NOMO-1 (cell line): ENCODE measurements around the gene KLHL26.

Source experiments
- DNase-seq, 2 experiments: peaks; one replicate each; lab custom pipeline; 2025; ENCODE audit not compliant: unreplicated experiment in 2 of 2; lab: John Stamatoyannopoulos, UW

The KLHL26 gene

DNA sequence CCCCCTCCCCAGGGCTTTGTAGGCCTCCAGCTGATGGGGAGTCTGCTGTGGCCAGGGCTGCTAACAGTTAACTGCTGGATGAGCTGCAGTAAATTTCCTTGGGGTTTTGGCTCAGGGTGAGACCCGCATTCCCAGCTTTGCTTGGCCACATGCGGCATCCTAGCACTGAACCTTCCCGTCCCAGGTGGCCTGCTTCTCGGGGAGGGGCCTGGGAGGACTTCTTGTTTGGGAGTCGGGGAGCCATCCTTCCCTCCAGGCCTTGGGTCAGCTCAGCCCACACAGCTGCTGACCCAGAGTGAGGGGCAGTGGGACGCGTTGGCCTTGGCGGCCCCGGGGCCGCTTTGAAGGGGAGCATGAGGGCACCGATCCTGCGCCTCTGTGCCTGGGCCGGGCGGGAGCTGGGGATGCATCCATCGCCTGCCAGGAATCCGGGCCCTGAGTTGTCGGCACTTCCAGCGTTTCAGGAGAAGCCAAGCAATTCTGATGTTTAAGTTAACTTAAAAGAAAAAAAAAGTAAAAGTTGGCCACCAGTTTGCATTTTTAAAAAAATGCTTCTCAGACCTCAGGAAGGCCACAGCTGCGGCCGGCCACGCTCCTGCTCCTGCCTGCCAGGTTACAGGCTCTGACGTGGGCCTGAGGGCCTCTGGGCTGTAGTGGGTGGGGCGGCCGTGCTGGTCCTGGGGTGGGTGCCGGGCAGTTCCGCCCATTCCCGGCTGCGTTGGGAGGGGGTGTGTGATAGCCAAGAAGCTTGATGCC lies 74.3 kb downstream of the KLHL26 start:
- DNase-seq: no peak

DNA sequence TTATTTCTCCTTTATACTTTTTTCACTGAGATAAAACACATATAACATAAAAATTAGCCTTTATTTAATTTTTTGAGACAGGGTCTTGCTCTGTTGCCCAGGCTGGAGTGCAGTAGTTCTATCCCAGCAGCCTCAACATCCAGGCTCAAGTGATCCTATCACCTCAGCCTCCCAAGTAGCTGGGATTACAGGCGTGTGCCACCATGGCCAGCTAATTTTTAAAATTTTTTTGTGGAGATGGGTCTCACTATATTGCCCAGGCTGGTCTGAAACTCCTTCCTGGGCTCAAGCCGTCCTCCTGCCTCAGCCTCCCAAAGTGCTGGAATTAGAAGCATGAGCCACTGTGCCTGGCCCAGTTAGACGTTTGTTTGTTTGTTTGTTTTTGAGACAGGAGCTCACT lies 75.1 kb downstream of the KLHL26 start:
- DNase-seq: no peak

DNA sequence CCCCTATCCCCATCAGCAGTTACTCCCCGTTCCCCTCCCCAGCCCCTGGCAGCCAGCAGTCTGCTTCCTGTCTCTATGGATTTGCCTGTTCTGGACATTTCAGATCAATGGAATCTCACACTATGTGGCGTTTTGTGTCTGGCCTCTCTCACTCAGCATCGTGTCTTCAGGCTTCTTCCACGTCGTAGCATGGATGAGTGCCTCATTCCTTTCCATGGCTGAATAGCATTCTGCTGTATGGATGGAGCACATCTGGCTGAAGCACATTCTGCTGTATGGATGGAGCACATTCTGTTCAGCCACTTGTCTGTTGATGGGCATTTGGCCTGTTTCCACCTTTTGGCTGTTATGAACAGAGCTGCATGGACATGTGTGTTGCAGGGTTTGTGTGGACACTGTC lies 76.2 kb downstream of the KLHL26 start:
- DNase-seq: no peak

DNA sequence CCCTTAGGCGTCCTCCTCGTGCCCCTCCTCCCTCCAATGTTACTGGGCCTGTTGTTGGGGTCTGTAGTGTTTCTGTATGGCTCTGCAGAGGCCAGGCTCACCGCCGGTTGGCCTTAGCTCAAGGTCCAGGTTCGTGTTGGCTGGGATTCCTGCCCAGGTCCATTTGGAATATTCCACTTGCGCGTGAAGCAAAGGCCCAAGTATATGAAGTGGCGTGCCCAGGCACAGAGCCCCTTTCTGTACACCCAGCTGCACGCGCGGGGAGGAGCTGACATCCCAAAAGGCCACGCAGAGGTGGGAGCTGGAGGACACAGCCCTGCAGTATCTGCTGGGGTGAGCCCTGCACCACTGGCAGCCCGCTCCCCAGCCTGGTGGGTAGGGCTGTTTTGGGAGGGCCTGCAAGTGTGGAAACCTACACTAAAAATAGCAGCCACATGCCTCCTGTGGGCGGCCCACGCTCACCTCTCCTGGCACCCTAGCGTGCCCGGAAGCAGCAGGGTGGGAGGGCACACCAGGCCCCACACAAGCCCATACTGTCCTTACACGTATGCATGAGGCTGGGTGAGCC lies 76.8 kb downstream of the KLHL26 start:
- no peak for DNase-seq

DNA sequence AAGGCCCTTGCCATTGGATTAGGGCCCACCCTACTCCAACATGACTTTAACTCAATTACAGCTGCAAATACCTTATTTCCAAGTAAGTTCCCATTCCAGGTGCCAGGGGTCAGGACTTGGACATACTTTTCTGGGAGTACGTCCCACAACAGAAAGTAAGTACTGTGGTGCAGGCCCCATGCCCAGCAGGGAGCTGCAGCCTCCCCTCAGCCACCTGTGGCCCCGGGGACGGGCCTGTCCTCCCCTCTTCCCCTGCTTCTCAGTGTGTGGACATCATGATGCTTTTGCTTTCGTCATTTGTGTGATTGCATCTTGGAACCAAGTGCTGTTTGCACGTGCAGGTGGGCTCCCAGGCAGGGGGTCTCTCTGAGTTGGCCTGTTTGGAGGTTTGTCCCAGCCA lies 78.6 kb downstream of the KLHL26 start:
- DNase-seq: no peak

DNA sequence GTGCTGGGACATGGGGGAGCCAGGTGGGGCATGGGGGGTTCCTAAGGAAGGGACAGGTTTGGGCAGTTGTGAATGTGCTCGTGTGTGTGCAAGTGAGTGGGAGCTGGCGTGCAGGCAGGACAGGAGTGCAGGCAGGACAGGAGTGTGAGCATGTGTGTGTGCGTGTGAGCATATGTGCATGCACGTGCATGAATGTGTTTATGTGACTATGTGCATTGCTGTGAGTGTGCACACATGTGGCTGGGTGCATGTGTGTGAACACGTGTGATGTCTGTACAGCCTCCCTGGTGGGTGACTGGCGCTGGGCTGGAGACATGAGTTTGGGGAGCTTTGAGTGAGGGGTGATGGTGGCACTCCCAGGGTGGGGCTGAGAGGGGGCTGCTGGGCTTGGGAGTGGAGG lies 80.0 kb downstream of the KLHL26 start:
- no peak for DNase-seq

DNA sequence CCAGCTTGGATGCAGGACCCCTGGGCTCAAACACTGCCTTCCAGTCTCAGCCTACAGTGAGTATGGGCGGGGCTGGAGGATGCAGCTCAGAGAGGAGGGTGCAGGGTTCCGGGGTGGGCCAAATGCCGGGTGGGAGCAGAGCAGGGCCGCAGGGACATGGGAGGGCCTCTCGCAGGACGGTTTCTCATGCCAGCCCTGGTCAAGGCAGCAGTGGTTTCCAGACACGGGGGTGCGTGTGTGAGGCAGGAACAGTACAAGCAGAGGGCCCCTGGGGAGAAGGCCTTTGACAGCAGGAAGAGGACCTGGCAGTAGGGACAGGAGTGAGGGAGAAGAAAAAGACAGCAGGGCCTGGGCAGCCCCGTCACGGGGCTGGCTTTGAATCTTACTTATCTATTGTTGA lies 80.8 kb downstream of the KLHL26 start:
- no peak for DNase-seq

DNA sequence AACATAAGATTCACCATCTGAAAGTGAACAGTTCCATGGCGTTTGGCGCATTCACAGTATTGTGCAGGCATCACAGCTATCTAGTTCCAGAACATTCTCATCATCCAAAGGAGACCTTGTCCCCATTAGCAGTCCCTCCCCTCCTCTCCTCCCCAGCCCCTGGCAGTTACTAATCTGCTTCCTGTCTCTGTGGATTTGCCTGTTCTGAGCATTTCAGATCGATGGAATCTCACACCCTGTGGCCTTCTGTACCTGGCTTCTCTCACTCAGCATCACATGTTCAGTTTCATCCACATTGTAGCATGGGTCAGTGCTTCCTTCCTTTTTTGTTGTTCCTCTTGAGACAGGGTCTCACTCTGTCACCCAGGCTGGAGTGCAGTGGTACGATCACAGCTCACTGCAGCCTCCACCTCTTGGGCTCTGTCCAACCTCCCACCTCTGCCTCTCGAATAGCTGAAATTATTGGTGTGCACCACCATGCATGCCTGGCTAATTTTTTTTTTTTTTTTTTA lies 81.2 kb downstream of the KLHL26 start:
- DNase-seq: no peak

DNA sequence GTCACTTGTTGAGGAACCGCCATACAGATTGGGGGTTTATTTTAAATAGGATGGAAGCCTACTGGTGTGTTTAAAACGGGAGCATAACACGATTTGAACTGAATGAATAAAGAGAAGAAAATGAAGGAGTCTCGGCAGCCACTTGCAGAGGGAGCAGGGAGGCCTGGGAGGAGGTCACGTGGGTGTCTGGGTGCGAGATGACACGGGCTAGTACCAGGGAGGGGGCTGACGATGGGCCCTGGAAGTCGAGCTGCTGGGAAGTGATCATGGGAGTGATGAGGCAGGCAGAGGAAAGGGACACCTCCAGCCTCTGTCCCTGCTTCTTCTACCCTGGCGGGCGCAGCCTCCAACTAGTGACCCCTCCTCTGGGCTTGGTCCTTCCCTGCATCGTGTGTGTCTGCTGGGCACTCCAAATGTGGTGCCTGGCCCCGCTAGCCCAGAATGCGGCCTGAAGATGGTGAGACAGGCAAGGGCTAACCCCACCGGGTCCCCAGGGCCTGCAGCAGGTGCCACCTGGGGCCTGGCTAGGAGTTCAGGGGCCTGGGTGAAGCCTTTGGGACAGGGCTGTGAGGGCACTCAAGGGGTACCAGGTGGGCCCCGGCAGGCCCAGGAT lies 82.1 kb downstream of the KLHL26 start:
- DNase-seq: no peak

DNA sequence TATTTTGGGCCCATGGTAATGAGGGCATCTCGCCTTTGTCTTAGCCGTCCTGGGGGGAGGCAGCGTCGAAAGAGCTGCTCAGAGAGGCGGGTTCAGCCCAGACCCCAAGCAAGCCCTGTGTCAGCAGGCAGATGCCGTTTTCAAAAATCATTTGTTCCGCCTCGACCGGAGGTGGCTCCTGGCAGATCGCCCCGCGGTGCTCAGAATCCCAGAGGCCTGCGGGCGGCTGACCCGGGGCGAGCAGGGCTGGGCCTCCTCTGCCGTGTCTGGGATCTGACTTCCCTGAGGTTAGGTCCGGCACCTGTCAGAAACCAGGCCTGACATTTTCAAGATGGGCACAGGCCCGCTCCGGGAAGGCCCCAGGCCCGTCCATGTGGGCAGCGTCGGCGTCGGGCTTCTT lies 82.7 kb downstream of the KLHL26 start:
- no peak for DNase-seq
